Activated T-cell treated with anti-CD3 and anti-CD28 coated beads, Interleukin-2, amount 50 U/mL, for 4 hours (primary cell): ENCODE measurements around the gene GZMH. TPM values are rescaled to one million over a fixed set of nuclear protein-coding genes. Genes with fewer than 3 reads are reported as not detected.
"Not testable (repeated sequence)": the region's sequence is repeated elsewhere in the genome, so short reads cannot be mapped to it uniquely, and the experiment has no call there.

Experiments
- ATAC-seq, 2 donors: fragments of 200-7000 bp; cut with Tn5 transposase; one replicate each; pipeline ENCODE4 v1.10.0; 2021
- DNase-seq: peaks from one replicate; pipeline ENCODE4 v3.0.0-alpha.2; 2020
- H3K27me3 Mint-ChIP-seq: one replicate; pipeline ENCODE4 v1.8.0; 2021; ENCODE audit warnings: low read depth, mixed read lengths
- H3K36me3 Mint-ChIP-seq: one replicate; pipeline ENCODE4 v1.8.0; 2022; ENCODE audit warnings: mixed read lengths; ENCODE audit not compliant: insufficient read depth
- H3K4me1 Mint-ChIP-seq: one replicate; pipeline ENCODE4 v1.8.0; 2021; ENCODE audit warnings: low read depth, mixed read lengths
- H3K4me3 Mint-ChIP-seq: one replicate; pipeline ENCODE4 v1.8.0; 2021; ENCODE audit warnings: mild to moderate bottlenecking, moderate library complexity, mixed read lengths
- H3K9me3 Mint-ChIP-seq: one replicate; pipeline ENCODE4 v1.8.0; 2021; ENCODE audit warnings: mixed read lengths
- total RNA-seq, 3 donors: library from RNA; stranded (reverse); gene quantifications; one replicate each; pipeline ENCODE4 v1.2.1, GENCODE V29; 2021

Gene GZMH
- total RNA-seq, 3 donors from 2014 or later, result 34.7 to 116 (median 58.8) TPM

DNA sequence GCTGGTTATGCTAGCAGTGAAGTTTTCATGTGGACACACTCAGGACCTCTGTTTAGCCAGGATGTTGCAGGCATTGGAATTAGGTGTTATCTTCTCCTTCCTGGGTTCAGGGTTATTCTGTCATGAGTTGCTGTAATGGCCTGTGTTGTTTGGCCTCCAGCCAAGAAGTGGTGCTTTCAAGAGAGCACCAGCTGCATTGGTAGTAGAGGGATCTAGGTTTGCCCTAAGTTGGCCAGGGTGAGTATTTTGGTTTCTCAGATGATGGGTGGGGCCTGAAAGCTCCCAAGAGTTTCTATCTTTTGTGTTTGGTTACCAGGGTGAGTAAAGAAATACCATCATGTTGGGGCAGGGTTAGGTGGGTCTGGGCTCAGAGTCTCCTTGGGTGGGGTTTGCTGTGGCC lies 2.7 kb upstream of the GZMH start:
- DNase-seq (no peak), ATAC-seq (no peak)
- H3K4me1 Mint-ChIP-seq, result peaks cover 41% of the 10 kb centered on the region
- no peaks in the 10 kb centered on the region for H3K36me3 Mint-ChIP-seq
- no peaks in the 10 kb centered on the region for H3K27me3 Mint-ChIP-seq
- H3K4me3 Mint-ChIP-seq, result no peak overlapping the region
- H3K9me3 Mint-ChIP-seq, result no peaks in the 10 kb centered on the region

GRCh38 chr14:24607635-24608514 lies 1.6 kb downstream of the GZMH start:
- Mint-ChIP-seq H3K9me3 (no peaks in the 10 kb centered on the region), H3K27me3 (no peaks in the 10 kb centered on the region), H3K36me3 (no peaks in the 10 kb centered on the region), H3K4me3 (peak overlapping the region; percentile 70), H3K4me1 (peaks cover 48% of the 10 kb centered on the region)
- no peak for DNase-seq
- no peak for ATAC-seq

- Mint-ChIP-seq H3K9me3 (no peaks in the 10 kb centered on the region), H3K27me3 (no peaks in the 10 kb centered on the region), H3K4me3 (peak overlapping the region; percentile 70), H3K4me1 (peaks cover 41% of the 10 kb centered on the region), H3K36me3 (no peaks in the 10 kb centered on the region)
- DNase-seq (no peak), ATAC-seq (no peak)
These were observed 2.4 kb downstream of the GZMH start for GRCh38 chr14:24607081-24607480.

GRCh38 chr14:24606297-24606696 lies 3.2 kb downstream of the GZMH start:
- no peak for ATAC-seq
- peak overlapping the region; percentile 70 for H3K4me3 Mint-ChIP-seq
- peaks cover 40% of the 10 kb centered on the region for H3K4me1 Mint-ChIP-seq
- H3K9me3 Mint-ChIP-seq, result no peaks in the 10 kb centered on the region
- DNase-seq, result no peak
- H3K36me3 Mint-ChIP-seq, result no peaks in the 10 kb centered on the region
- no peaks in the 10 kb centered on the region for H3K27me3 Mint-ChIP-seq

GRCh38 chr14:24605435-24606190 lies 3.9 kb downstream of the GZMH start:
- peak overlapping the region; percentile 17 for H3K4me3 Mint-ChIP-seq
- peak; percentile 66 for DNase-seq
- H3K27me3 Mint-ChIP-seq, result no peaks in the 10 kb centered on the region
- no peaks in the 10 kb centered on the region for H3K9me3 Mint-ChIP-seq
- ATAC-seq, result peak; percentile 72
- H3K36me3 Mint-ChIP-seq, result no peaks in the 10 kb centered on the region
- H3K4me1 Mint-ChIP-seq, result peaks cover 40% of the 10 kb centered on the region

DNA sequence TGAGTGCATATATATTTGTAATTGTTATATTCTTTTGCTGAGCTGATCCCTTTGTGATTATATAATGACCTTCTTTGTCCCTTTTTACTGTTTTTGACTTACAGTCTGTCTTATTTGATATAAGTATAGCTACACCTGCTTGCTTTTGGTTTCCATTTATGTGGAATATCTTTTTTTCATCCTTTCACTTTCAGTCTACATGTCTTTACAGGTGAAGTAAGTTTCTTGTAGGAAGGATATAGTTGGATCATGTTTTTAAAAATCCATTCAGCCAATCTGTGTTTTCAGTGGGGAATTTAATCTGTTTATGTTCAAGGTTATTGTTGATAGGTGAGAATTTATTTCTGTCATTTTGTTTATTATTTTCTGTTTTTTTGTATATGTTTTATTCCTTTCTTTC lies 12.1 kb downstream of the GZMH start:
- Mint-ChIP-seq H3K27me3 (peaks cover 8% of the 10 kb centered on the region), H3K9me3 (peaks cover 26% of the 10 kb centered on the region), H3K36me3 (peaks cover 5% of the 10 kb centered on the region), H3K4me3 (no peak overlapping the region), H3K4me1 (no peaks in the 10 kb centered on the region)
- DNase-seq (no peak), ATAC-seq (no peak)

DNA sequence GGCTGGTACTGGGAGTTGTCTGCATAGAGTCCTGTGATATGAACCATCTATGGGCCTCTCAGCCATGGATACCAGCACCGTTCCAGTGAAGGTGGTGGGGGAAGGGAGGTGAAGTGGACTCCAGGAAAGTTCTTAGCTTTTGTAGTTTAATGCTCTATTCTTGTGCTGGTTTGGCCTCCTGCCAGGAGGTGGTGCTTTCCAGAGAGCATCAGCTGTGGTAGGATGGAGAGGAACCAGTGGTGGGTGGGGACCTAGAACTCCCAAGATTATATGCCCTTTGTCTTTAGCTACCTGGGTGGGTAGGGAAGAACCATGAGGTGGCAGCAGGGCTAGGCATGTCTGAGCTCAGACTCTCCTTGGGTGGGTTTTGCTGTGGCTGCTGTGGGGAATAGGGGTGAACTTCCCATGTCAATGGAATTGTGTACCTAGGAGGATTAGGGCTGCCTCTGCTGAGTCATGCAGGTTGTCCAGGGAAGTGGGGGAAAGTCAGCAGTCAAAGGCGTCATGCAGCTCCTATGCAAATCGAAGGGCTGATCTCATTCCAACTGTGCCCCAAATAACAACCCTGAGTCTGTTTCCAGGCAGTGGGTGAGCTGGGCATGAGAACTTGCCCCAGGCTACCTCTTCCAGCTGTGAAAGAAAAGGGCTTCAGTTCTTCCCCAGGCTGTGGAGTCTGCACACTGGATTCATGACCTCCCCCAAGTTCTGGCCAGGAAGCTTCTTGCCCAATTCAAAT lies 14.2 kb downstream of the GZMH start:
- no peaks in the 10 kb centered on the region for H3K4me1 Mint-ChIP-seq
- H3K4me3 Mint-ChIP-seq, result no peak overlapping the region
- peaks cover 15% of the 10 kb centered on the region for H3K27me3 Mint-ChIP-seq
- peaks cover 5% of the 10 kb centered on the region for H3K36me3 Mint-ChIP-seq
- no peak for ATAC-seq
- DNase-seq, result no peak
- peaks cover 26% of the 10 kb centered on the region for H3K9me3 Mint-ChIP-seq

DNA sequence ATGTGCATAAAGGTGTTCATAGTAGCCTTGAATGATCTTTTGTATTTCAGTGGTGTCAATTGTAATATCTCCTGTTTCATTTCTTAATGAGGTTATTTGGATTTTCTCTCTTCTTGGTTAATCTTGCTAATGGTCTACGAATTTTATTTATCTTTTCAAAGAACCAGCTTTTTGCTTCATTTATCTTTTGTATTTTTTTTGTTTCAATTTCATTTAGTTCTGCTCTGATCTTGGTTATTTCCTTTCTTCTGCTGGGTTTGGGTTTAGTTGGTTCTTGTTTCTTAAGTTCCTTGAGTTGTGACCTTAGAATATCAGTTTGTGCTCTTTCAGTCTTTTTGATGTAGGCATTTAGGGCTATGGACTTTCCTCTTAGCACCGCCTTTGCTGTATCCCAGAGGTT lies 18.5 kb downstream of the GZMH start:
- Mint-ChIP-seq H3K9me3 (peaks cover 17% of the 10 kb centered on the region), H3K27me3 (peaks cover 16% of the 10 kb centered on the region)
- not testable (repeated sequence) for H3K36me3 Mint-ChIP-seq, DNase-seq, H3K4me3 Mint-ChIP-seq, ATAC-seq, H3K4me1 Mint-ChIP-seq

DNA sequence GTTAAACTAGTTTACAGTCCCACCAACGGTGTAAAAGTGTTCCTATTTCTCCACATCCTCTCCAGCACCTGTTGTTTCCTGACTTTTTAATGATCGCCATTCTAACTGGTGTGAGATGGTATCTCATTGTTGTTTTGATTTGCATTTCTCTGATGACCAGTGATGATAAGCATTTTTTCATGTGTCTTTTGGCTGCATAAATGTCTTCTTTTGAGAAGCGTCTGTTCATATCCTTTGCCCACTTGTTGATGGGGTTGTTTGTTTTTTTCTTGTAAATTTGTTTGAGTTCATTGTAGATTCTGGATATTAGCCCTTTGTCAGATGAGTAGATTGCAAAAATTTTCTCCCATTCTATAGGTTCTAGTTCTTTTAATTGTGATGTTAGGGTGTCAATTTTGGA lies 25.1 kb downstream of the GZMH start:
- not testable (repeated sequence) for H3K36me3 Mint-ChIP-seq, DNase-seq, H3K4me3 Mint-ChIP-seq, H3K27me3 Mint-ChIP-seq, H3K4me1 Mint-ChIP-seq, ATAC-seq
- H3K9me3 Mint-ChIP-seq, result peaks cover 15% of the 10 kb centered on the region

DNA sequence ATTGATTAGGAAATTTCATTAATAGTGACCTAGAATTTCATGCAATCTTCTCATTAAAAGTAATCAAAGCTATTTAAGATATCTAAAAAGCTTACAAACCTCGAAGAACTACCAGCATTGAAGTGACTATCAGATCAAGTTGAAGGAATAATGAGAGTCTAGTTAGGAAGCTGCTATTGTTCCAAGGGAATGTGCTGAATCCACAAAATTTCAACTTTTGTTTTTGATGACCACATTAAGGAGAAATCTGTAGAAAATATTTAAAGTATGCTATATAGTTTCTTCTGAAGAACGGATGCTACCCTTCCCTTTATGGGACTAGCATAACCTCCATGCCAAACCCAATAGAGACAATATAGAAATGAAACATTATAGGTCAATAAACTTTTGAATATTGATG lies 30.9 kb downstream of the GZMH start:
- no peak overlapping the region for H3K4me3 Mint-ChIP-seq
- DNase-seq (no peak), ATAC-seq (no peak)
- no peaks in the 10 kb centered on the region for H3K4me1 Mint-ChIP-seq
- no peaks in the 10 kb centered on the region for H3K27me3 Mint-ChIP-seq
- H3K9me3 Mint-ChIP-seq, result no peaks in the 10 kb centered on the region
- no peaks in the 10 kb centered on the region for H3K36me3 Mint-ChIP-seq

DNA sequence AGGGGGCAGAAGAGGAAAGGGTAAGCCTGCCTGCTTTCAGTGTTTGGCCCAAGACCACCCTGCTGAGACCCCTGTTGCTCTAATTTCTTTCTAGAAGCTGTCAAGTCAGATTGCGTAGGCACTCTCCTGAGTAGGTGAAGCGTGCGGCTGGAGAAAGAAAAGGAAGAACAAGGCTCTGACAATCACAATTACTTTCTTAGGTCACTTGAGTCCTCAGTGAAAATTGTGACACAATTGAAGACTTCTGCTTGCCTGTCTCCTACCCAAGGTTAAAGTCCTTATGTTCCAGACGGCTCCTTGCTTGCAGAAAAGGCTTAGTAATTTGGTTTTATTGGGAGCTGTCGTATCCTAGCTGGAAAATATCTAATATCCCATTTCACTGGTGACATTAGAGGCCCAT lies 32.7 kb downstream of the GZMH start:
- no peaks in the 10 kb centered on the region for H3K36me3 Mint-ChIP-seq
- H3K27me3 Mint-ChIP-seq, result no peaks in the 10 kb centered on the region
- H3K4me3 Mint-ChIP-seq, result no peak overlapping the region
- no peaks in the 10 kb centered on the region for H3K9me3 Mint-ChIP-seq
- H3K4me1 Mint-ChIP-seq, result no peaks in the 10 kb centered on the region
- DNase-seq (no peak), ATAC-seq (no peak)

DNA sequence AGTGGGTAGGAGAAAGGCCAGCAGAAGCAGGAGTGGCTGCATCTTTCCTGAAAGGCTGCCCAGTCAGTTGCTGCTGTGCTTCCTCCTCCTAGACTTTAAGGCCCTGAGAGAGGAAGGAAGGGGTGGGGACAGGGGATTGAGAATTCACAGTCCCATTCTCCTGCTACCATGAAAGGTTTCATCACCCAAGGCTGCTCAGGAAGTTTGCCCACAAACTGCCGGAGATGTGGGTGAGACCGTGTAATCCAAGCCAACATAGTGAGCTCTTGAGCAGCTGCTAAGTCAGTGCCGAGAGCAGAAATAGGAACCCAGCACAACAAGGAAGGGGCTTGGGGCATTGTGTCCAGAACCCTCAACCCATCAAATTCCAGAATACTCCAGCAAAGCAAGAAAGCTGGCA lies 33.3 kb downstream of the GZMH start, which contains the start of gene CTSG:
Gene CTSG (minus strand): TSS at position 69 of the 400 bp plus-strand sequence. CDS start 27 bp downstream, at position 42.
- H3K27me3 Mint-ChIP-seq, result no peaks in the 10 kb centered on the region
- ATAC-seq (no peak), DNase-seq (no peak)
- H3K9me3 Mint-ChIP-seq, result no peaks in the 10 kb centered on the region
- no peaks in the 10 kb centered on the region for H3K4me1 Mint-ChIP-seq
- no peaks in the 10 kb centered on the region for H3K36me3 Mint-ChIP-seq
- no peak within 1 kb of the TSS for H3K4me3 Mint-ChIP-seq

GRCh38 chr14:24574206-24574774 lies 35.2 kb downstream of the GZMH start:
- DNase-seq (no peak), ATAC-seq (no peak)
- Mint-ChIP-seq H3K4me3 (no peak overlapping the region), H3K27me3 (no peaks in the 10 kb centered on the region), H3K36me3 (no peaks in the 10 kb centered on the region), H3K4me1 (no peaks in the 10 kb centered on the region), H3K9me3 (no peaks in the 10 kb centered on the region)

DNA sequence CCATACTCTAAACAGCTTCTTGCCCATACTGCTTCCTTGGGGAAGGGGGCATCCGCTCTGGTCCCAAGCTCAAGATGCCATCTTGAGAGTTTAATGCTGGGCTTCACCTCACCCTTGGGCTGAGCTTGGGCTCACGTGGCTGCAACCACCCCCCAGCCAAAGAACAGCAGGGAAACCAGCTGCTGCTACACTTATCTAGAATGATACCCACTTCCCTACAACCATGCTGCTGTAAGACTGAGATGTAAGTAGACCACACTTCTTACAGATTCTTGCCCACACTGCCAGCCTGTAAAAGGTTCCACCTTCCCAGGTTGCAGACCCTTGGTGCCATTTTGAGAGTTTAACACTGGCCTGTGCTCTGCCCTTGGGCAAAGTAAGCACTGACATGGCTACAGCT lies 43.2 kb downstream of the GZMH start:
- Mint-ChIP-seq H3K9me3 (peaks cover 36% of the 10 kb centered on the region), H3K4me1 (no peaks in the 10 kb centered on the region), H3K36me3 (no peaks in the 10 kb centered on the region), H3K4me3 (no peak overlapping the region), H3K27me3 (peaks cover 5% of the 10 kb centered on the region)
- ATAC-seq (no peak), DNase-seq (no peak)
